GM12801 (cell line): ENCODE measurements around the gene DDB1.

Experiments used
- TF ChIP-seq, protein P1 (sequence below): IDR thresholded peaks from one replicate; pipeline ENCODE4 v1.5.1; 2011; ENCODE audit warnings: control low read depth; ENCODE audit not compliant: insufficient read length; ENCODE audit errors: extremely low read depth

DDB1 gene

DNA sequence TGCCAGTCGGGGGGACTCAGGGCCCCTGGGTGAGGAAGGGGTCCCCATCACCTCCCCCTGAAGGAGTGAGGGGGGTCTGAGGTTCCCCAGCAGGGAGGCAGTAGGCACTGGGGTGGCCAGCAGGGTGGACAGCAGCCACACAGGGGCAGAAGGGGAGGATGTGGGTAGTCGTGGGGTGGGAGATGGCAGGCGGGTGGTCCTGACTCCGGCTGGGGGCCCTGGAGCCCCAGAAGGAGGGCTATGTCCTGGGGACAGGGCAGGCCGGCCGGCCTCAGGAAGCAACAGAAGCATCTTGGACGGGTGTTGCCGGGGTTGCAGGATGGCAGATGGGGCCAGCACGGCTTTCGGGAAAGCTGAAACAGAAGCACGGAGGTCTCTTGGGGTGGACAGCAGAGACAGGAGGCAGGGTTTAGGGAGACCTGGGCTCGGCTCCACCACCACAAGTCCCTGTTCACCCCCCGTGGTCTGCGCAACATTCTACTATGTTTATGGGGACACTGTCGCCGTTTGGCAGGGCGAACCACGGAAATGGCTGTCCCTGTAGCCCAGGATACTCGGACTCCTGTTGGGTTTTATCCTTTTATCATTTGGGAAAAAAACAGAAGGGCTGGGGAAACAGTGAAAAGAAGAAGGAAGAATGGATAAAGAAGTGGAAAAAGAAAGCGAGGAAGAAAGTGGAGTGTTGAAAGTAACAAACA is 51.9 kb downstream of the DDB1 start:
- TF ChIP-seq, protein P1, sequence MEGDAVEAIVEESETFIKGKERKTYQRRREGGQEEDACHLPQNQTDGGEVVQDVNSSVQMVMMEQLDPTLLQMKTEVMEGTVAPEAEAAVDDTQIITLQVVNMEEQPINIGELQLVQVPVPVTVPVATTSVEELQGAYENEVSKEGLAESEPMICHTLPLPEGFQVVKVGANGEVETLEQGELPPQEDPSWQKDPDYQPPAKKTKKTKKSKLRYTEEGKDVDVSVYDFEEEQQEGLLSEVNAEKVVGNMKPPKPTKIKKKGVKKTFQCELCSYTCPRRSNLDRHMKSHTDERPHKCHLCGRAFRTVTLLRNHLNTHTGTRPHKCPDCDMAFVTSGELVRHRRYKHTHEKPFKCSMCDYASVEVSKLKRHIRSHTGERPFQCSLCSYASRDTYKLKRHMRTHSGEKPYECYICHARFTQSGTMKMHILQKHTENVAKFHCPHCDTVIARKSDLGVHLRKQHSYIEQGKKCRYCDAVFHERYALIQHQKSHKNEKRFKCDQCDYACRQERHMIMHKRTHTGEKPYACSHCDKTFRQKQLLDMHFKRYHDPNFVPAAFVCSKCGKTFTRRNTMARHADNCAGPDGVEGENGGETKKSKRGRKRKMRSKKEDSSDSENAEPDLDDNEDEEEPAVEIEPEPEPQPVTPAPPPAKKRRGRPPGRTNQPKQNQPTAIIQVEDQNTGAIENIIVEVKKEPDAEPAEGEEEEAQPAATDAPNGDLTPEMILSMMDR = no peak

- TF ChIP-seq, protein P1 = no peak
Measured at GRCh38 chr11:61279934-61280659, 52.8 kb downstream of the DDB1 start.

- TF ChIP-seq, protein P1 = no peak
Measured at GRCh38 chr11:61278001-61278470, 54.9 kb downstream of the DDB1 start.

DNA sequence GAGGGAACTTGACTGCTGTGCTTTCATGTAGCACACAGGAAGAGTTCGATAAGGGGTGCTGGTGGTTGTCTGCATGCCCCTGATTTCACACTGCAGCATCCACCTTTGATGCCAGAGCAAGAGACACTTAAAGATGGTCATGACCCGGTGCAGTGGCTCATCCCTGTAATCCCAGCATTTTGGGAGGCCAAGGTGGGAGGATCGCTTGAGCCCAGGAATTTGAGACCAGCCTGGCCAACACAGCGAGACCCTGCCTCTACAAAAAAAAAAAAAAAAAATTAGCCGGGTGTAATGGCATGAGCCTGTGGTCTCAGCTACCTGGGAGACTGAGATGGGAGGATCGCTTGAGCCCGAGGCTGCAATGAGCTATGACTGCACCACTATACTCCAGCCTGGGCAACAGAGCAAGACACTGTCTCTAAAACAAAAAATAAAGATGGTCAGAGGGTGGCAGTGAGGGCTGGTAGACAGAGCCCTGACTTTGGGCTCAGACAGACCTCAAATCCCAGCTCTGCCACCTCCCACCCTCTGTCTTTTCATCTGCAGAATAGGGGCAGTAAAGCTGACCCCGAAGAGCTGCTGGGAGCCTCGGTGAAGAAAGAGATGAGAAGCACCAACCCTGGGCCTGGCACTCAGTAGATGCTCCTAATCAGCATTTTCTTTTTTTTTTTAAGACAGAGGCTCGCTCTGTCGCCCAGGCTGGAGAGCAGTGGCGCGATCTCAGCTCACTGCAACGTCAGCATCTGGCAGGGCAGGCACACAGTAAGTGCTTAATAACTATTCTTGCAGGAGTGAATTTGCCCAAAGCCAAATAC is 55.5 kb downstream of the DDB1 start:
- TF ChIP-seq, protein P1 = no peak

- TF ChIP-seq, protein P1 = no peak
Measured at GRCh38 chr11:61275191-61275590, 57.7 kb downstream of the DDB1 start.

- TF ChIP-seq, protein P1 = no peak
Measured at GRCh38 chr11:61274084-61274483, 58.8 kb downstream of the DDB1 start.

DNA sequence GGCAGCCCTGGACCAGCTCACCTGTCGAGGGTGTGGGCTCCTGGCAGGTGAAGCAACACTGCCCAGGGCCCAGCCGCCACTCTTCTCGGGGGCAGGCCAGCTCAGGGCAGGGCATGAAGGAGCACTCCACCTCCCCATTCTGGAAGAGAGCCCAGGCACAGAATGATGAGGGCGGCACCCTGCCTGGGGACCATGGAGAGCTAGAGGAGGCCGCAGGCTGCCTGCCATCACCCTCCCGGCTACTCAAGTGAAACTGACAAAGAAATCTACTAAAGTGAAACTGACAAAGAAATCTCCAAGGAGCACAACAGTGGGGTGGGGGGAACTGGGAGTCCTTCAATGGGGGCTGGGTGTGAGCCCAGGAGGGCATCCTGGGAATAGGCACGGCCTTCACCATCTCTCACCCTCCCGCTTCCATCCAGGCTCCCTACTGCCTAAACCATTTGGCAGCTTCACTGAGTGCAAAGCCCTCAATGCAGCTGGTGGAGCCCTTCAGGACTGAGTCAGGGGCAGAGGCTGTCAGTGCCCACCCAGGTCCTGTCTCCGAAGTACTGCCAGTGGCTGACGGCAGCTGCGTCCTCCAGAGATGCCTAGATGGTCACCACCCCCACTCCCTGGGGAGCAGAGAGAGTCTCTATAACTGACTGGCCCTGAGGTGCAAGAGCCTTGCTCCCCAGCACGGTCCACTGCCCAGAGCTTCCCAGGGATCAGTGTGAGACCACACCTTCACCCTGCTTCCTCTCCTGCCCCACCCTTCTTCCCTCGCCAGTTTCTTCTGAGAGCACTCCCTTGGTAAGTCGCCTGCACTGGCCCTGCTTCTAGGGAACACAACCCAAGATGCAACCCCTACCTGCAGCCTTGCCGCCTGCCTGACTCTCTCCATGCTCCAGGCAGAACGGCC is 59.5 kb downstream of the DDB1 start:
- TF ChIP-seq, protein P1 = no peak
